GF-D8 (cell line): ENCODE measurements around the gene AGAP1.

Source experiments
- DNase-seq: peaks from one replicate; lab custom pipeline; 2025; lab: John Stamatoyannopoulos, UW

AGAP1 gene

GRCh38 chr2:236162882-236163470 lies 669.1 kb downstream of the AGAP1 start:
- DNase-seq: no peak

- no peak for DNase-seq
Measured at GRCh38 chr2:236163471-236164200, 669.8 kb downstream of the AGAP1 start.

GRCh38 chr2:236164201-236164924 lies 670.5 kb downstream of the AGAP1 start:
- no peak for DNase-seq

- DNase-seq: no peak
Measured at GRCh38 chr2:236164925-236165841, 671.3 kb downstream of the AGAP1 start.

GRCh38 chr2:236165842-236166795 lies 672.3 kb downstream of the AGAP1 start:
- no peak for DNase-seq

- DNase-seq: no peak
Measured at GRCh38 chr2:236166796-236167296, 673.0 kb downstream of the AGAP1 start.

- no peak for DNase-seq
Measured at GRCh38 chr2:236167297-236168109, 673.7 kb downstream of the AGAP1 start.

GRCh38 chr2:236168110-236169080 lies 674.6 kb downstream of the AGAP1 start, which contains the start of gene GBX2:
GBX2 (minus strand) TSS chr2:236168386; CDS start chr2:236167971, 415 bp downstream.
- no peak for DNase-seq

- no peak for DNase-seq
Measured at GRCh38 chr2:236169151-236169721, 675.4 kb downstream of the AGAP1 start.

- no peak for DNase-seq
Measured at GRCh38 chr2:236169741-236170589, 676.1 kb downstream of the AGAP1 start.

- DNase-seq: no peak
Measured at GRCh38 chr2:236170590-236171165, 676.8 kb downstream of the AGAP1 start.

GRCh38 chr2:236171181-236171679 lies 677.4 kb downstream of the AGAP1 start:
- DNase-seq: no peak

GRCh38 chr2:236171680-236172254 lies 677.9 kb downstream of the AGAP1 start:
- no peak for DNase-seq

GRCh38 chr2:236172255-236173035 lies 678.6 kb downstream of the AGAP1 start:
- DNase-seq: no peak

- no peak for DNase-seq
Measured at GRCh38 chr2:236173036-236173728, 679.3 kb downstream of the AGAP1 start.
